Mesodermal cell (in vitro differentiated cells): ENCODE data around the gene C17orf107. TPM values are rescaled to one million over a fixed set of nuclear protein-coding genes. Genes with fewer than 3 reads are reported as not detected.
A peak's percentile ranks its signal among the peaks of the same experiment; 100 is the strongest.
"Not testable (repeated sequence)": the region's sequence is repeated elsewhere in the genome, so short reads cannot be mapped to it uniquely, and the experiment has no call there.

Experiments
- H3K27ac ChIP-seq: 2 replicates; pipeline ENCODE4 v1.7.0; 2013; ENCODE audit warnings: mild to moderate bottlenecking, low read depth, low read length, moderate library complexity; ENCODE audit not compliant: severe bottlenecking
- H3K36me3 ChIP-seq: 2 replicates; pipeline ENCODE4 v1.7.1; 2013; ENCODE audit warnings: mild to moderate bottlenecking, low read length, moderate library complexity; ENCODE audit not compliant: control insufficient read depth, insufficient read depth
- H3K4me1 ChIP-seq: one replicate; pipeline ENCODE4 v1.7.1; 2013; ENCODE audit warnings: mild to moderate bottlenecking, low read length; ENCODE audit not compliant: insufficient read depth, control insufficient read depth, poor library complexity, severe bottlenecking
- H3K4me3 ChIP-seq: 2 replicates; pipeline ENCODE4 v1.7.0; 2013; ENCODE audit warnings: low read length, control low read depth, mild to moderate bottlenecking; ENCODE audit not compliant: insufficient read depth, poor library complexity, severe bottlenecking; ENCODE audit errors: extremely low read depth
- H3K9me3 ChIP-seq: 2 replicates; pipeline ENCODE4 v1.7.1; 2013; ENCODE audit warnings: mild to moderate bottlenecking, low read length, moderate library complexity; ENCODE audit not compliant: control insufficient read depth
- WGBS, 2 experiments: methylation state at CpG; one replicate each; pipeline ENCODE4 v1.1.5; 2013; ENCODE audit warnings: missing lambda C conversion rate in 2 of 2; ENCODE audit not compliant: insufficient coverage in 2 of 2; 5-methylcytosine and 5-hydroxymethylcytosine counted together
- polyA plus RNA-seq, 2 experiments: library from polyadenylated mRNA; stranded (reverse); fragments of 50-300 nt; gene quantifications; one replicate each; pipeline ENCODE4 v1.2.3, GENCODE V29; 2013

Gene C17orf107
- 0.74 TPM for polyA plus RNA-seq (2013, experiment 1 of 2)
- 0.81 TPM for polyA plus RNA-seq (2013, experiment 2 of 2)

- Histone ChIP-seq H3K4me3 (no peak within 1 kb of the TSS), H3K4me1 (no peaks in the 10 kb centered on the region), H3K27ac (no peak within 1 kb of the TSS), H3K36me3 (peaks cover 57% of the 10 kb centered on the region), H3K9me3 (peaks cover 4% of the 10 kb centered on the region)
- 91 to 94% methylated on average over 60 of the region's 60 CpGs for WGBS, 2 experiments
Observed at GRCh38 chr17:4899341-4900230, at the start of gene C17orf107. Gene C17orf107, plus strand, starts transcription at chr17:4899536. Its CDS starts 227 bp downstream, at chr17:4899763.

DNA sequence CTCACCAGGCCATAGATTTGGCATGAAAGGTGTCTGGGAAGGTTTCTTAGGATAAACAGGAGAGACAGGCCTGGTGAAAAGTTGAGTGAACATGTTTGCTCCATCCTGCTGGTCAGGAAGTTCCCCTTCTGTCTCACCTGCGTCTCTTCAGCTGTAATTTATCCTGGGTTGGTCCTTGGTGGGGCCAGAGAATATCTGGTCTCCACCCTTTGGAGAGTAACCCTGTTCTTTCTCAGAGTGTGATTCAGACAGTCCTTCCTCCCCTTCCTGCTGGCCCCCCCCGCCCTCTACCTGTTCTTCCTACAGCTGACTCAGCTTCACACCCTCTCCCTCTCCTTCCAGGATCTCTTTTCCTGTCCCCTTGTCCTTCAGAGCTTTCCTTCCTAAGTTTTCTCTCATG is 49.1 kb upstream of the C17orf107 start:
- H3K9me3 ChIP-seq, result no peaks in the 10 kb centered on the region
- H3K27ac ChIP-seq, result no peak overlapping the region
- peaks cover 35% of the 10 kb centered on the region for H3K4me1 ChIP-seq
- H3K4me3 ChIP-seq, result no peak overlapping the region
- 94 to 100% methylated on average over 1 to 2 of the region's 2 CpGs for WGBS, 2 experiments
- H3K36me3 ChIP-seq, result peaks cover 13% of the 10 kb centered on the region

DNA sequence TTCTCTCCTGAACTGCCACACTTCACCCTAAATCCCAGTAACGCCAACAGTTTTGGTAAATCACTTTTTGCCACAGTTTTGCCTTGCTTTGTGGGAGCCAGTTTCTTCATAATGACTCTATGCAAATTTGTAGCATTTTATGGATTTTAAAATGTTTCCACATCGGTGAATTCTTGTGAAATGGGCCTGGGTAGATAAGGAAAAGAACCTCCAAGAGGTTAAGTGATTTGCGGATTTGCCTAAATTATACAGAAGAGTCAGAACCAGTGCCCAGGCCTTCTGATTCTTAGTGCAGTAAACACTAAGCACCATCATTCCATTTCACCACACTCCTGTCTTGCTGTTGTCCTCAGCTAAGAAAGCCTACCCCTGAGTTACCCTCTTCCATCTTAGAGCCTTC is 48.3 kb upstream of the C17orf107 start:
- Histone ChIP-seq H3K36me3 (peaks cover 7% of the 10 kb centered on the region), H3K27ac (peak overlapping the region; percentile 37), H3K4me1 (peaks cover 39% of the 10 kb centered on the region), H3K9me3 (no peaks in the 10 kb centered on the region), H3K4me3 (no peak overlapping the region)
- WGBS, 2 experiments, result 81 to 94% methylated on average over 3 of the region's 3 CpGs

DNA sequence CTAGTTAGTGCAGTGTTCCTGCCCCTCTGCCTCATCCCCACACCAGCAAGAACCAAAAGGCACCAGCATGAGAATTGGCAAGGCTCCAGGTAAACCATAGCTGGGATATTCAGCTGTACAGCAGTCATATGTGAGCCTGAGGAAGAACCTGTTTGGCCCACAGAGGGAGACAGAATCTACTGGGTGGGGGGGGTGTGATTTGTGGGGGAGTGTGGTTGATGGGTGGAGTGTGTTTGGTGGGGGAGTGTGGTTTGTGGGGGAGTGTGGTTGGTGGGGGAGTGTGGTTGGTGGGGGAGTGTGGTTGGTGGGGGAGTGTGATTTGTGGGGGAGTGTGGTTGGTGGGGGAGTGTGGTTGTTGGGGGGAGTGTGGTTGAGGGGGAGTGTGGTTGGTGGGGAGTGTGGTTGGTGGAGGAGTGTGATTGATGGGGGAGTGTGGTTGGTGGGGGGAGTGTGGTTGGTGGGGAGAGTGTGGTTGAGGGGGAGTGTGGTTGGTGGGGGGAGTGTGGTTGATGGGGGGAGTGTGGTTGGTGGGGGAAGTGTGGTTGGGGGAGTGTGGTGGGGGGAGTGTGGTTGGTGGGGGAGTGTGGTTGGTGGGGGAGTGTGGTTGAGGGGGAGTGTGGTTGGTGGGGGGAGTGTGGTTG is 46.6 kb upstream of the C17orf107 start:
- Histone ChIP-seq H3K36me3 (peaks cover 5% of the 10 kb centered on the region), H3K27ac (no peak overlapping the region), H3K4me3 (no peak overlapping the region), H3K4me1 (peaks cover 54% of the 10 kb centered on the region), H3K9me3 (no peaks in the 10 kb centered on the region)

- Histone ChIP-seq H3K4me3 (no peak overlapping the region), H3K9me3 (no peaks in the 10 kb centered on the region), H3K4me1 (peaks cover 60% of the 10 kb centered on the region), H3K27ac (no peak overlapping the region), H3K36me3 (peaks cover 5% of the 10 kb centered on the region)
- WGBS, 2 experiments, result 100% methylated on average over 2 of the region's 2 CpGs; no CpG with 5 or more reads in 1 of the 2 experiments
Observed at GRCh38 chr17:4853208-4853671, 46.1 kb upstream of the C17orf107 start.

DNA sequence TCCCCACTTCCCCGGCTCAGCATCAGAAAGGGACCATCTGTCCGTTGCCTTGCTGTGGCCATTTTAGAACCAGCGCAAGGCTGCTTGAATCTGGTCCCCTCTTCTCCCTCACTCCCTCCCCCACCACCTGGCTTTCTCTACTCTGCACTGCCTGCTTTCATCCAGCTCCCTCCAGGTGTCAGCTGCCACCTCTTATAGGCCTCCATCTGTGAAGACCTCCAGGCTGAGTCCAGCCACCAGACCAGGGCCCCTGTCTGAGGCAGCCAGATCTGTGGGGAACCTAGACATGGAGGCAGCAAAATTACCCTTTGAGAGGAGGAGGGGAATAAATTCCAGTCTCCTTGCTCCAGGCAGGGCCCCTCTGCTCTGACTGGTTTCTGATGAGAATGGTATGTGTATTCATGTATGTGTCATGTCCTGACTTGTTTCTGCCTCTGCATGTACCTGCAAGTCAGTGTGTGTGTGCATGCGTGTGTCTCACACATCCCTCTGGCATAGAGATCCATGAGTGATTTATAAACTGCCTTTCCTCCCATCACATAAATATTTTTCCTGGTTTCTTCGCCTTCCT is 45.1 kb upstream of the C17orf107 start:
- Histone ChIP-seq H3K27ac (peak overlapping the region; percentile 78), H3K4me3 (no peak overlapping the region), H3K36me3 (peaks cover 5% of the 10 kb centered on the region), H3K4me1 (peaks cover 62% of the 10 kb centered on the region), H3K9me3 (no peaks in the 10 kb centered on the region)
- 98 to 100% methylated on average over 3 to 5 of the region's 5 CpGs for WGBS, 2 experiments

- peak overlapping the region; percentile 13 for H3K27ac ChIP-seq
- H3K4me3 ChIP-seq, result no peak overlapping the region
- H3K36me3 ChIP-seq, result peaks cover 13% of the 10 kb centered on the region
- peaks cover 55% of the 10 kb centered on the region for H3K4me1 ChIP-seq
- WGBS, 2 experiments, result 93 to 100% methylated on average over 6 to 8 of the region's 17 CpGs
- no peaks in the 10 kb centered on the region for H3K9me3 ChIP-seq
Observed at GRCh38 chr17:4856271-4856936, 42.9 kb upstream of the C17orf107 start.

DNA sequence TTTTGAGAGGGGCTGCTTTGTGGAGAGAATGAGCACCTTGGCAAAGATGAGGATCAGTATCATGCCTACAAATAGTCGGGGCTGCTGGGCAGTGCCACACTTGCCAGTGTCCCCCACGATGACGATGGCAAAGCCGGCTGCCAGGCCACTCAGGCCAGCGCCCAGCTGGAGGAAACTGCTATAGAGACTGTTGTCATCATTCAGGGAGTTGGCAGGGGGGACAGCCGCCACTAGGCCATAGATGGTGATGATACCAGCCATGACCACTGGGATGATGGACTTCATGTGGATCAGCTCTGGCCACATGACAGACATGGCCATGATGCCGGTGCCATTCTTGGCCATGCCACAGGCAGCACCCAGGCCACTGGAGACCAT is 42.4 kb upstream of the C17orf107 start:
- 96 to 97% methylated on average over 7 of the region's 7 CpGs for WGBS, 2 experiments
- peaks cover 18% of the 10 kb centered on the region for H3K36me3 ChIP-seq
- H3K27ac ChIP-seq, result no peak overlapping the region

GRCh38 chr17:4857347-4857746 is 42.0 kb upstream of the C17orf107 start:
- not testable (repeated sequence) for H3K9me3 ChIP-seq, H3K4me3 ChIP-seq
- H3K4me1 ChIP-seq, result peaks cover 53% of the 10 kb centered on the region
- H3K36me3 ChIP-seq, result peaks cover 22% of the 10 kb centered on the region
- 80 to 83% methylated on average over 5 to 6 of the region's 7 CpGs for WGBS, 2 experiments
- H3K27ac ChIP-seq, result peak overlapping the region; percentile 58

More for the DNA sequence above, 42.4 kb upstream of the C17orf107 start:
- Histone ChIP-seq H3K4me3 (no peak overlapping the region), H3K4me1 (peaks cover 55% of the 10 kb centered on the region), H3K9me3 (no peaks in the 10 kb centered on the region)

DNA sequence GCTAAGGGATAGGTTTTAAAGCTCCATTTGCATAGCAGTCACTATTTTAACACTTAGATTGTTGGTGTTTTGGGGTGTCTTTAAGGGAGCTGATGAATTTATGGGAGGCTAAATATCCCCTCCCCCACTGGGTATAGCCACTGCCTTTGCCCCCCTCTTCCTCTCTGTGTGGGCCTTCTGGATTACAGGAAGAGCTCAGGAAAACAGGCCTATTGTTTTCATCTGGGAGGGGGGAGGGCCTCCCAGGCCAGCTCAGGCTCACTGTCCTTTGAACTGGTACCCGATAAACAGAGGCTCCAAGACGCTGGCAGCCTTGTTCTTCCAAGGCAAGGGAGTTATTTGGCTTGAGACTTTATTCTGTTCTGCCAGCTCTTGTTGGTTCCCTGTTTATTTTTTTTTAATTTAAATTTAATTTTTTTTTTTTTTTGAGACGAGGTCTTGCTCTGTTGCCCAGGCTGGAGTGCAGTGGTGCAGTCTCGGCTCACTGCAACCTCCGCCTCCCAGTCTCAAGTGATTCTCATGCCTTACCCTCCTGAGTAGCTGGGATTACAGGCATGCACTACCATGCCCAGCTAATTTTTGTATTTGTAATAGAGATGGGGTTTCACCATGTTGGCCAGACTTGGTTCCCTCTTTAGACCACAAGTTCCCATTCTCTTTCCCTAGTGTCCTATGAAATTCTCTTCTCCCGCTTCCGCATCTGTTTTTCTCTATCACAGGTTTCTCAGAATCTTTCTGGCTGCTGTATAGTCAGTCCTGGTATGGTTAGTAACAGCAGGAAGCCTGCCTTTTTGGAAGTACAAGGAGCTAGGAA is 41.1 kb upstream of the C17orf107 start:
- WGBS, 2 experiments, result 14 to 17% methylated on average over 2 of the region's 7 CpGs
- H3K36me3 ChIP-seq, result peaks cover 22% of the 10 kb centered on the region
- H3K4me3 ChIP-seq, result no peak overlapping the region
- H3K9me3 ChIP-seq, result no peaks in the 10 kb centered on the region
- peak overlapping the region; percentile 86 for H3K27ac ChIP-seq
- H3K4me1 ChIP-seq, result peaks cover 52% of the 10 kb centered on the region
